ENCODE data around the gene MYCN.
"Not testable (repeated sequence)": the region's sequence is repeated elsewhere in the genome, so short reads cannot be mapped to it uniquely, and the experiment has no call there.

Gene MYCN

DNA sequence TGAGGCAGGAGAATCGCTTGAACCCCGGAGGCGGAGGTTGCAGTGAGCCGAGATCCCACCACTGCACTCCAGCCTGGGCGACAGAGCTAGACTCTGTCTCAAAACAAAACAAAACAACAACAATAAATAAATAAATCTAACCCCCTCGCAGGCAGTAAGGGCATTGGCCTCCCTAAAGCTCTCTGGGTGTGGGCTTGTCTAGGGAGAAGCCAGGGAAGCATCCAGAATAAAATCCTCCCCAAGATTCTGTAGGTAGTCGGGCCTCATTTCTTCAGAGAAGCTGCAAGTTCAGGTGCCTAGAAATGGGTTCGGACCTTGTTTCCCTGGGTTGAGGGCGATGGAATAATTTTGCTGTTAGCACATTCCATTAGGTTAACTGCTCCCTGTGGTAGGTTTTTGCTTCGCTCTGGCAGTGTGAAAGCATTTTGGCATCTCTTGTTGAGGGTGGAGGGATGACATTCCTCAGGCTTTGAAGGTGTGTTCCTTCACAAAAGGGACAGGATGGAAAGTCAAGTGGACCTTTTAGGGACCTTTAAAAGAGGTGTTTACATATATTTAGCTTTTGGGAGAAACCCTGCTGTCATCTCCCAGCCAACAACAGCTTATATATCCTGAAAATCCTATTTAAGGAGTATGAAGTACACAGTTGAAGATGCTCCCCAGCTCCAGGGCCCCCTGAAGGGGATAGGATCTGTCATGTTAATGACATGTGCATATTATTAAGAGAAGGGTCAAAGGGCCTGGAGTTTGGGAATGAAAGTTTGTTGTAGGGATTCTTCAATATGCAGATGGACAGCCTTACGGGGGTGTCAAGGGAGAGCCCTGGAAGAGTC lies 17.7 kb downstream of the MYCN start:
- H3K4me1 ChIP-seq, result no peaks in the 10 kb centered on the region
- H3K27me3 ChIP-seq (ENCODE audit: control insufficient read depth, insufficient read depth, low read length), result no peaks in the 10 kb centered on the region
- H3K4me3 ChIP-seq (ENCODE audit: low read depth, low read length), result no peak overlapping the region
- H2AFZ ChIP-seq, result no peak overlapping the region
- H3K9ac ChIP-seq, result no peak overlapping the region
- TF ChIP-seq, protein P1, sequence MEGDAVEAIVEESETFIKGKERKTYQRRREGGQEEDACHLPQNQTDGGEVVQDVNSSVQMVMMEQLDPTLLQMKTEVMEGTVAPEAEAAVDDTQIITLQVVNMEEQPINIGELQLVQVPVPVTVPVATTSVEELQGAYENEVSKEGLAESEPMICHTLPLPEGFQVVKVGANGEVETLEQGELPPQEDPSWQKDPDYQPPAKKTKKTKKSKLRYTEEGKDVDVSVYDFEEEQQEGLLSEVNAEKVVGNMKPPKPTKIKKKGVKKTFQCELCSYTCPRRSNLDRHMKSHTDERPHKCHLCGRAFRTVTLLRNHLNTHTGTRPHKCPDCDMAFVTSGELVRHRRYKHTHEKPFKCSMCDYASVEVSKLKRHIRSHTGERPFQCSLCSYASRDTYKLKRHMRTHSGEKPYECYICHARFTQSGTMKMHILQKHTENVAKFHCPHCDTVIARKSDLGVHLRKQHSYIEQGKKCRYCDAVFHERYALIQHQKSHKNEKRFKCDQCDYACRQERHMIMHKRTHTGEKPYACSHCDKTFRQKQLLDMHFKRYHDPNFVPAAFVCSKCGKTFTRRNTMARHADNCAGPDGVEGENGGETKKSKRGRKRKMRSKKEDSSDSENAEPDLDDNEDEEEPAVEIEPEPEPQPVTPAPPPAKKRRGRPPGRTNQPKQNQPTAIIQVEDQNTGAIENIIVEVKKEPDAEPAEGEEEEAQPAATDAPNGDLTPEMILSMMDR (IDR thresholded peaks at IDR 0.05), result no peak
- H3K9me3 ChIP-seq (ENCODE audit: control insufficient read depth, low read length), result no peaks in the 10 kb centered on the region
- no peak overlapping the region for H3K4me2 ChIP-seq (ENCODE audit: low read length)
- no peaks in the 10 kb centered on the region for H3K79me2 ChIP-seq
- no peaks in the 10 kb centered on the region for H3K36me3 ChIP-seq (ENCODE audit: control insufficient read depth, insufficient read depth, low read length)
- no peak overlapping the region for H3K27ac ChIP-seq

DNA sequence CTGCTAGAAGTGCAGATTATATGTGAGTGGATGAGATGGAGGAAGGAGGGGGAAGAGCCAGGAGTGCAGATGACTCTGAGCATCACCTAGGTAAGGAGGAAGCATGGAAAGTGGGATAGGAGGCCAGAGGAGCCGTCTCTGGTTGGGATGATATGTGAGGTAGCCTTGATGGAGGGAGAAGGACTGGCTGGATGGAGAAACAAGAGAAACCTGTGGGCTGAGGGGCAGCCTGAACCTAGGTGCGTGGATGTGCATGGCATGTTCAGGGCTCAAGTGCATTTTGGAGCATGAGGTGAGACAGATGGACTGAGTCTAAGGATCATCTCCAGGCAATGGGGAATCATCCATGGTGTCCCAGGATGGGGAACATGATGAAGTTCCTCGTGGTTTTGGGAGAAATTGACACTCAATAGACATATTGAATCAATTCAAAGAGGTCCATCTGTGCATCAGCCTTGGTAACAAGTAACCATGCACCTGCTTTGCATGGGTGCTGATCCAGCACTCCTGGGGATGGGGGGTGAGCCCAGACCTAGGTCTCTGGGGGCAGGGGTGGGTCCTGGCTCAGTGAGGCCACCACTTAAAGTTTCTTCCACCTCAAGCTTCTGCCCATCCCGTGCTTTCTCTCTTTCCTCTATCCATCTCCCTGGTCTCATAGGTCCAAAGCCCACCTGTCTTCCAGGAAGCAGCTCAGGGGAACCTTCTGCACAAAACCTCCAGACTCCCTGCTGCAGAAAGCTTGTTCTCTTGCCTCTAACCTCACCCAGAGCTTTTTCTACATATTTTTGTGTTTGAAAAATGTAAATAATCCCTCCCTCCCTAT lies 19.2 kb downstream of the MYCN start:
- H3K27me3 ChIP-seq (ENCODE audit: control insufficient read depth, insufficient read depth, low read length), result no peaks in the 10 kb centered on the region
- H3K4me1 ChIP-seq, result no peaks in the 10 kb centered on the region
- TF ChIP-seq, protein P1 (IDR thresholded peaks at IDR 0.05), result no peak
- no peak overlapping the region for H3K4me3 ChIP-seq (ENCODE audit: low read depth, low read length)
- H3K9me3 ChIP-seq (ENCODE audit: control insufficient read depth, low read length), result no peaks in the 10 kb centered on the region
- no peak overlapping the region for H3K9ac ChIP-seq
- H3K4me2 ChIP-seq (ENCODE audit: low read length), result no peak overlapping the region
- no peaks in the 10 kb centered on the region for H3K79me2 ChIP-seq
- H2AFZ ChIP-seq, result no peak overlapping the region
- no peaks in the 10 kb centered on the region for H3K36me3 ChIP-seq (ENCODE audit: control insufficient read depth, insufficient read depth, low read length)
- no peak overlapping the region for H3K27ac ChIP-seq

DNA sequence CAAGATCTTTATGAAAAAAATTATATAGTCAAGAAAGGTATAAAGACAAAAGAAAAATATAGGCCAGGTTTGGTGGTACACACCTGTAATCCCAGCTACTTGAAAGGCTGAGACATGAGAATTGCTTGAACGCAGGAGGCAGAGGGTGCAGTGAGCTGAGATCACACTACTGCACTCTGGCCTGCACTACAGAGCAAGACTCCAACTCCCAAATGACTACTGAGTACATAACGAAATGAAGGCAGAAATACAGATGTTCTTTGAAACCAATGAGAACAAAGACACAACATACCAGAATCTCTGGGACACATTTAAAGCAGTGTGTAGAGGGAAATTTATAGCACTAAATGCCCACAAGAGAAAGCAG lies 19.8 kb downstream of the MYCN start:
- not testable (repeated sequence) for H3K36me3 ChIP-seq (ENCODE audit: control insufficient read depth, insufficient read depth, low read length); H3K27me3 ChIP-seq (ENCODE audit: control insufficient read depth, insufficient read depth, low read length); H3K9ac ChIP-seq; H3K27ac ChIP-seq; H3K9me3 ChIP-seq (ENCODE audit: control insufficient read depth, low read length); H3K79me2 ChIP-seq; H3K4me1 ChIP-seq; H2AFZ ChIP-seq; H3K4me3 ChIP-seq (ENCODE audit: low read depth, low read length); H3K4me2 ChIP-seq (ENCODE audit: low read length)

DNA sequence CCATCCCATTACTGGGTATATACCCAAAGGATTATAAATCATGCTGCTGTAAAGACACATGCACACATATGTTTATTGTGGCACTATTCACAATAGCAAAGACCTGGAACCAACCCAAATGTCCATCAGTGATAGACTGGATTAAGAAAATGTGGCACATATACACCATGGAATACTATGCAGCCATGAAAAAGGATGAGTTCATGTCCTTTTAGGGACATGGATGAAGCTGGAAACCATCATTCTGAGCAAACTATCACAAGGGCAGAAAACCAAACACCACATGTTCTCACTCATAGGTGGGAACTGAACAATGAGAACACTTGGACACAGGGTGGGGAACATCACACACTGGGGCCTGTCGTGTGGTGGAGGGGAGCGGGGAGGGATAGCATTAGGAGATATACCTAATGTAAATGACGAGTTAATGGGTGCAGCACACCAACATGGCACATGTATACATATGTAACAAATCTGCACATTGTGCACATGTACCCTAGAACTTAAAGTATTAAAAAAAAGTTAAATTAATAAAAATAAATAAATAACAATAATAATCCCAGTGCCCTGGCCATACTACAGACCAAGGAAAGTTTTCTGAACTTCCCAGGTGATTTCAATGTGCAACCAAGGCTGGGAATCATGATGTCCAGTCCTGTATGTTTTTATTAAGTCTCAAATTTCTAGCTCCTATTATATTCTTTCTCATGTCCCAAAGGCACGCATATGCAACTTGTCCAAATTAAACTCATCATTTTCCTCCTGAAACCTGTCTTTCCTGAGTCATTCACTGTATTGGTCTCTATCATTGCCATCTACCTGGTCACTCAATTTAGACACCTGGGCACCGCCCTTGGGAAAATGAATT lies 23.0 kb downstream of the MYCN start:
- not testable (repeated sequence) for H3K27ac ChIP-seq; H3K79me2 ChIP-seq; H3K27me3 ChIP-seq (ENCODE audit: control insufficient read depth, insufficient read depth, low read length)

DNA sequence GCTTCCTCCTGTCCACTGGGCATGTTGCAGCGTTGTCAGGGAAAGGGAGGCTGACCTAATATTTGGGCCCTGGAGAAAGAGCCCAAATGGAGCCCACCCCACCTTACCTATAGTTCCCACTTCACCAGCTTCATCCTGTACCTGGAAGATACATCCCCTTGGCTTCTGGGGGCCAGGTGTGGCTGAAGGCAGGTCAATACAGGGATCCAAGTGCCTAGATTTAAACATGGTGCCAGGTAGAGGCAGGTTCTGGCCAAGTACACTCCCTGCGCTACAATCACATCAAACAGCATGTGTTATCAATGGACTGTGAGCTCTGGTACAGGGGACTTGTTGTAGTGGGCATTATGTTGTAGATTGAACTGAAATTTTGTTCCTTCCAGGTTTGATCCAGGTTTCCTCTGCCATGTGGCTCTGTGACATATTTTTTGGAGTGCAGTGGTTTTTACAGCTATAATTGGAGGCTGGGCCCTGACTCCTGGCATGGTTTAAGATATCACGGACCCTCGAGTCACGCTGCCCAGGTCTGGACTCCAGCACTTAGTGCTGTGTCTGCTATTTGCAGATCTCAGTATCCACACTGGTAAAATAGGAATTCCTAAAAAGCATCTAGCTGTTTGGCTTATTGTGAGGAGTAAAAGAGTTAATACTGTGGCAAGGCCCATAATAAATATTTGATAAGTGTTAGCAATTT lies 23.8 kb downstream of the MYCN start:
- Histone ChIP-seq H3K4me1 (no peaks in the 10 kb centered on the region), H3K4me2 (ENCODE audit: low read length) (no peak overlapping the region), H3K79me2 (no peaks in the 10 kb centered on the region), H3K4me3 (ENCODE audit: low read depth, low read length) (no peak overlapping the region), H3K27me3 (ENCODE audit: control insufficient read depth, insufficient read depth, low read length) (no peaks in the 10 kb centered on the region), H3K27ac (no peak overlapping the region), H3K9me3 (ENCODE audit: control insufficient read depth, low read length) (no peaks in the 10 kb centered on the region), H3K36me3 (ENCODE audit: control insufficient read depth, insufficient read depth, low read length) (no peaks in the 10 kb centered on the region), H3K9ac (no peak overlapping the region), H2AFZ (no peak overlapping the region)
- TF ChIP-seq, protein P1 (IDR thresholded peaks at IDR 0.05), result no peak

More for the DNA sequence above, 23.0 kb downstream of the MYCN start:
- H3K4me3 ChIP-seq (ENCODE audit: low read depth, low read length); H3K9me3 ChIP-seq (ENCODE audit: control insufficient read depth, low read length); H3K4me1 ChIP-seq; H3K4me2 ChIP-seq (ENCODE audit: low read length); H2AFZ ChIP-seq; H3K9ac ChIP-seq; H3K36me3 ChIP-seq (ENCODE audit: control insufficient read depth, insufficient read depth, low read length): not testable (repeated sequence)

All from parathyroid adenoma (tissue), 2 donors.